ENCODE data around the gene SLITRK1. TPM values are rescaled to one million over a fixed set of nuclear protein-coding genes. Genes with fewer than 3 reads are reported as not detected.

SLITRK1 gene
- total RNA-seq, 1 donor from 2014 or later, result not detected

DNA sequence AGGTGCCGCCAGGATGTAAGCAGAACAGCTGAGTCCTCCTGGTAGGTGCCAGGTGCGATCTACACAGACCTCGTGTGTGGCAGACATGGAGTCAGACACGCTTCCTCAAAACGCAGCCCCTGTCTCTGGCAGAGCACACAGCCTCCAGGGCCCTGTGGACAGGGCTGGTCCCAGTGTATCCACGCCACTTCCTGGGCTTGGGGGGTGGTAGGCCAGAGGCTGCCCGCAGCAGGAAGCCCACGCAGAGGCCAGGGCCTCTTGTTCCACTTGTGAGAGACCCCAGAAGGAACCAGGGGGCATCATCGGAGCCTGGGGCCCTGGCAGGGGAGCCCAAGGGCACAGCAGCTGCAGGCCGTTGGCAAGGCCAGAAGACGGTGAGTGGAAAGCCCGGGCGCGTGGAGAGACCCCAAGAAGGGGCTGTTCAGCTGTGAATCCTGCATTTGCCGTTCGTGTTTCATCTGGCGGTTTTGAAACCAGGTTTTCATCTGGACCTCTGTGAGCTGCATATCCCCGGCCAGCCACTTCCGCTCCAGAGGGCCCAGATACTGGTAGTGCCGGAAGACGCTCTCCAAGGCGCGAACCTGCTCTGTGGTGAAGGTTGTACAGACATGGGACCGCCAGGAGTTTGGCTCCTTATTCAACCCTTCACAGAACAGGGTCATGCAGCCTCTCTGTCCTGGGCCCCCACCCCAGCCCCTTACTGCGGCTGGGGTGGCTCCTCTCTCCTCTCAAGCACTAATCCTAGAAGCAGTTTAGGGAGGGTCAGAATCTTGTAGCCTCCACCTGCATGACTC, 25.1 kb upstream of the SLITRK1 start:
- TF ChIP-seq POLR2AphosphoS5 (IDR thresholded peaks at IDR 0.05; ENCODE audit: insufficient read depth in 1 of 2, low read depth in 1 of 2), result no peak
- TF ChIP-seq CTCF (IDR thresholded peaks at IDR 0.05), result no peak
- no peak for TF ChIP-seq POLR2A (IDR thresholded peaks at IDR 0.05)
- Histone ChIP-seq H3K9me3 (no peaks in the 10 kb centered on the region), H3K27ac (no peak overlapping the region), H3K4me1 (no peaks in the 10 kb centered on the region), H3K4me3 (no peak overlapping the region), H3K27me3 (no peaks in the 10 kb centered on the region), H3K36me3 (no peaks in the 10 kb centered on the region)
- intact Hi-C loops (cut with DNase I), result no loop called here
- no peak for DNase-seq (ENCODE audit: extremely low spot score in 2 of 2)

- TF ChIP-seq POLR2AphosphoS5 (IDR thresholded peaks at IDR 0.05; ENCODE audit: insufficient read depth in 1 of 2, low read depth in 1 of 2), result no peak
- TF ChIP-seq POLR2A (IDR thresholded peaks at IDR 0.05), result no peak
- Histone ChIP-seq H3K4me3 (no peak overlapping the region), H3K9me3 (no peaks in the 10 kb centered on the region), H3K27ac (no peak overlapping the region), H3K27me3 (no peaks in the 10 kb centered on the region), H3K4me1 (no peaks in the 10 kb centered on the region), H3K36me3 (no peaks in the 10 kb centered on the region)
- no peak for DNase-seq (ENCODE audit: extremely low spot score in 2 of 2)
- intact Hi-C loops (cut with DNase I), result no loop called here
Measured at GRCh38 chr13:83906240-83906820, 24.1 kb upstream of the SLITRK1 start.

- TF ChIP-seq POLR2A (IDR thresholded peaks at IDR 0.05) (no peak), CTCF (IDR thresholded peaks at IDR 0.05) (no peak), POLR2AphosphoS5 (IDR thresholded peaks at IDR 0.05; ENCODE audit: insufficient read depth in 1 of 2, low read depth in 1 of 2) (no peak)
- Histone ChIP-seq H3K4me1 (no peaks in the 10 kb centered on the region), H3K27me3 (no peaks in the 10 kb centered on the region), H3K36me3 (no peaks in the 10 kb centered on the region), H3K27ac (no peak overlapping the region), H3K4me3 (no peak overlapping the region), H3K9me3 (no peaks in the 10 kb centered on the region)
- intact Hi-C loops (cut with DNase I), result no loop called here
- DNase-seq (ENCODE audit: extremely low spot score in 2 of 2), result no peak
Measured at GRCh38 chr13:83905641-83906040, 23.4 kb upstream of the SLITRK1 start.

GRCh38 chr13:83895994-83896580, 13.8 kb upstream of the SLITRK1 start:
- Histone ChIP-seq H3K27ac (no peak overlapping the region), H3K27me3 (no peaks in the 10 kb centered on the region), H3K4me1 (no peaks in the 10 kb centered on the region), H3K4me3 (no peak overlapping the region), H3K9me3 (no peaks in the 10 kb centered on the region), H3K36me3 (no peaks in the 10 kb centered on the region)
- TF ChIP-seq POLR2A (IDR thresholded peaks at IDR 0.05) (no peak), CTCF (IDR thresholded peaks at IDR 0.05) (no peak), POLR2AphosphoS5 (IDR thresholded peaks at IDR 0.05; ENCODE audit: insufficient read depth in 1 of 2, low read depth in 1 of 2) (no peak)
- intact Hi-C loops (cut with DNase I), result no loop called here
- DNase-seq (ENCODE audit: extremely low spot score in 2 of 2), result no peak

DNA sequence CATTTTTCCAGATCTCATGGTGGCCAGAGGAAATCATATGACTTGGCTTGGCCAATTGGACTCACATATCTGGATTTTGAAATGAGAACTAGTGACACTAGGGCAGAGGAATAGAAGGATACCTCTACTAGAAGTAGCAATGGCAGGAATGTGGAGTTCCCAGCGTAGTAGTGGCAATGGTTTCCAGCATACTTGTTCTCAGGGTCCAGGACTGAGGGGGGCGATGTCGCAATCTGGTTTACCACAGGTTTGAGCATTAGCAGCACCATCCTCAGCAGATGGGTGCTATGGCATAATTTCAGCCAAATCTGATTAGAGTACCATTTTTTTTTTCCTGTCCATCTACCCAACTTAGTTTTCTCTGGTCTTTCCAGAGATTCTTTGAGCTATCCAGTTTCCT, 8.1 kb upstream of the SLITRK1 start:
- no peak overlapping the region for H3K4me3 ChIP-seq
- no peaks in the 10 kb centered on the region for H3K4me1 ChIP-seq
- H3K9me3 ChIP-seq, result no peaks in the 10 kb centered on the region
- DNase-seq (ENCODE audit: extremely low spot score in 2 of 2), result no peak
- no peak overlapping the region for H3K27ac ChIP-seq
- intact Hi-C loops (cut with DNase I), result no loop called here
- no peaks in the 10 kb centered on the region for H3K36me3 ChIP-seq
- TF ChIP-seq CTCF (IDR thresholded peaks at IDR 0.05) (no peak), POLR2AphosphoS5 (IDR thresholded peaks at IDR 0.05; ENCODE audit: insufficient read depth in 1 of 2, low read depth in 1 of 2) (no peak)
- H3K27me3 ChIP-seq, result no peaks in the 10 kb centered on the region
